GM19328 (cell line): ENCODE results near the gene CCDC70.
"Not testable (repeated sequence)": the region's sequence is repeated elsewhere in the genome, so short reads cannot be mapped to it uniquely, and the experiment has no call there.

Source experiments
- ATAC-seq: cut with Tn5 transposase; IDR thresholded peaks from one replicate; pipeline ENCODE4 v1.9.1; 2021; ENCODE audit warnings: mild to moderate bottlenecking, moderate library complexity; ENCODE audit not compliant: unreplicated experiment

Gene CCDC70

DNA sequence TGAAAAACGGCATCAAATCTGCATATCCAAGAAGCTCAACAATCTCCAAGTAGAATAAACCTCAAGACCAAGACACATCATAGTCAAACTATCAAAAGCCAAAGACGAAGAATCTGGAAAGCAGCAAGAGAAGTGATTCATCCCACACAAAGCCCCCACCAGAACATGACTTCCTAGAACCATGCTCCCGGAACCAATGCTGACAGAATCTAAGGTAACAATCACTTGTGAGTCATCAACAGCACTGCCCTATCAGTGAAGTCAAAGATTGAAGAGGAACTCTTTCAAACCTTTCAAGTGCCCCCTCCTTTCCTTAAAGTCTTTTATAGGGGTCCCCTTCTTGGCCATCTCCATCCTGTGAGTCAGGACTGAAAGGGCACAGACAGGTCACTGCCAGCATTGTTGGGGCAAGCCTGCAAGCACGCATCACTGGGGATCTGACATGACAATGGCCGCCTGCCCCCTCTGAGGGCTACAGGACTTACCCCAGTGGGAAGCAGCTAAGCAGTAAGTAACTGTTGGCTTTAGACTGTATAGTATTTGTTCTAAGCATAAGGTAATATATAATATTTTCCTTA, at the start of gene CCDC70:
TSS of gene CCDC70 (plus strand) at position 247 of the 578 bp plus-strand sequence. CDS start 3,443 bp downstream, outside the sequence.
- ATAC-seq = no peak

DNA sequence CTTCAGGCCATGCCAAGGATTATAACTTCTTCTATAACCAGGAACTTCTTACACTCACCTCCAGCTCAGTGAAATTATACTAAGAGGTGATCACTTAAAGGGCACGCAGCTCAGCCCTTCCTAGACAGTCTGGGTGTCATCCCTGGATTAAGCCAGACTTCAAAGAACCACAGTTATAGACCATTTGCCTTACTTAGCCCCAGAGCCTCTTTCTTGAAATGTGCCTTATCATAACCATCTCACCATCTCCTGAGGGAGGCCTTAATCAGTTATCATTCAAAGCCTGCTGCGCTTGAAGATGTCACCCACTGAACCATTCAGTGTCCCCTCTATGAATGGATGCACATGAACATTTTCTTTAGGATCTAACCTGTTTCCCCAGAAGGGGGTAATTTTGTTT, 47.7 kb upstream of the CCDC70 start:
- no peak for ATAC-seq

- peak; percentile 75 for ATAC-seq
Measured at GRCh38 chr13:51814825-51815650, 46.7 kb upstream of the CCDC70 start.

DNA sequence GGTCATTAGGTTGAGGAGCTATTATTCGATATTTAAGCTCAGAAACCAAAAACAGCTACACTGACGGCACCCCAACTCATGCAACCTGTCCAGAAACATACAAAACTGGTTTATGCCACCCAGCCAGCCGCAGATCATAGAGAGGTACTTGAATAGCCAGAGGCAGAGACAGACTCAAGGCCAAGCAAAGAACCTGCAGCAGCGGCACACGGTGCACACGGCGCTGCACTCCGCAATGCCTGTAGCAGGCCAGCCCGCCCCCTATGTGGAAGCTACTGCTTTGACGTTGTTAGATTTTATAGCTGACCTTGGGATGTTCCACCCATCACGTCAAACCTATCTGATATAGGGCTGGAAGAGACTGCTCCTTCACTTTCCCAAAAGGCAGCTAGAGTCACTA, 45.9 kb upstream of the CCDC70 start:
- ATAC-seq = no peak

GRCh38 chr13:51816604-51817249, 45.0 kb upstream of the CCDC70 start:
- ATAC-seq = no peak

DNA sequence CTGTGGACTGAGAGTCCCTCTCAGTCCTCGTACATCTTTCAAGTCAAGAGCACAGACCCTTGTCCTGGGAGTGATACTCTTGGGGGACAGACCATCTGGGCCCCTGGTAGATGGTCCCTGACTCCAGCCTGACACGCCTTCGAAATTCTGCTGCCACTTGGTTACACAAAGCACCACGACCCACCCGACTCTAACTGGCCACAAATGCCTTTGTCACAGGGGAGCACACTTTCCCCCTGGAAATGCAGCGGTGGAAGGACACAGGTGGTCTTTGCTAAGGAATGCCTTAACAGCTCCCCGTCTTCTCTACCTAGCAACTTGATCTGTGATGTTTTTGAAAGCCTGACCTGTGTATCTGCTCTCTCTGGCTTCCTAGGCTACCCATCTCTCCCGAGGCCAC, 44.1 kb upstream of the CCDC70 start:
- no peak for ATAC-seq

GRCh38 chr13:51818276-51818675, 43.5 kb upstream of the CCDC70 start:
- no peak for ATAC-seq

GRCh38 chr13:51818781-51819511, 42.8 kb upstream of the CCDC70 start:
- peak; percentile 38 for ATAC-seq

GRCh38 chr13:51819544-51819943, 42.2 kb upstream of the CCDC70 start:
- no peak for ATAC-seq

DNA sequence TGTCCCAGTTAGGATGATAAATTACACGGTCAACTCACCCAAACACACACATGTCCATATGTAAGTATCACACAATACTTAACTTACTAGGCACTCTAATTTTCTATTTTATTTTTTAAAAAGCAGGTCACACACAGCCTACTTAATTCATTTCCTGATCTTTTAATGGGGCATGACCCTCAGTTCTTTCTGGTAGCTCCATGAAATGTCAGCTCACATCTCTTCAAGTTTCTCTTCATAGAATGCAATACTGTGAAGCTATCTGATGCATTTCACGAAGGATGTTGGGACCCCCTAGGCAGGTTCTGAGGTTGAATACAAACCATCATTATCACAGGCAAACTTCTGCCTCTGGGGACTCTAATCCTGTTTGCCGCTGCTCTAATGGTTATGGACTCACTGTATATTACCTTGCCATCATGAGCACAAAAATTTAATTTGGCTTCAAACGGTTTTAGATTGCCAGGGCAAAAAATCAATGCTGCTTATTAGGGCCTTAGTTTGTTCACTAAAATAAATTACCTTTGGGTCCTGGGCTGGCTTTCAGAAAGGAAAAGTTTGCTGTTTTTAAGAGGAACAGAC, 41.7 kb upstream of the CCDC70 start:
- no peak for ATAC-seq

GRCh38 chr13:51821606-51822005, 40.2 kb upstream of the CCDC70 start:
- ATAC-seq = no peak

DNA sequence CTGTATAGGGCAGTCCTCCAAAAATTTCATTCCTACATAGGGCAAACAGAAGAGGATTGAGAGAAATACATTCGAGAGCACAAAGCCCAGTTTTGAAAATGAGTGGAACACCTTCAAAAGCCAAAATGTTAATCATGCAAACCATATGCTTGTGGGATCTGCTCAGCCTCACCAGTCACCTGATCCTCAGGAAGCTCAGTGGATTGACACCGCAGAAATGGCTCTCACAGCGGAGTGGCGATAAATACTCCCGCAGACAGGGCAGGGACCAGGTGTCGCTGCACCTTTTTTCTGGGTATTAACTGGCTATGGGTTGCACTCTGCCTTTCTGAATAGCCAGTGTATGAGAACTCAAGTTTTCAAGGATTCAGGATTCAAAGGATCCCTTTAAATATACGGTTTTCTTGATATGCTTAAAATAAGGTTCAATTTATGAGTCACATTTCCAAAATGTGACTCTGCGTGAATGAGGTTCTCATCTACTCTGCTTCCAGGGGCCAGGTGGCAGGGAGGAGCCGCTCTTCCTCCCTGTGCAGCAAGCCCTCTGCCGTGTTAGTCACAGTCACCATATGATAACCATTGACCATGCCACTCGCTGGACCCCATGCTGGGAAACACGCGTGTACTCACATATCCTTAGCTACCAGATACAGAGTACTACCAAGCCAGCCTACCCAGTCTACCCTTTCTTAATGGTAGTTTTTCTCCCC, 39.5 kb upstream of the CCDC70 start:
- ATAC-seq = no peak

GRCh38 chr13:51823359-51823758, 38.4 kb upstream of the CCDC70 start:
- no peak for ATAC-seq

DNA sequence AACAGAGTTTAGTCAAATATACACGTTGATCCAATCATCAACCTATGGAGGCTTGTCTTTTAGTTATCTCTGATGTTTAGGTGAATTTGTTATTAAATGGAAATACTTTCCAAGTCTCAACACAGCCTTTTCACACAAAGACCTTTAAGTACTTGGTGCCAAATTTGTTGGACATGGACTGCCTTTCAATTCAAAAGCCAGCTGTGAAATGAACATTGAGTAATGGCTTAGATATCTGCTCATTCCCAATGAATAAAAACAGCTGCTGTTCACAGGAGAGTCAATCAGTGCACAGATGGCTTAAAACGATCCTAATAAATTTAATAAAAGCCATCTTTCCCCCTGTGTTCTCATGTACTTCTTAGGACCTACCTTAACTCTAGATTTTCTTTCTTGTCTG, 37.9 kb upstream of the CCDC70 start:
- ATAC-seq = no peak

GRCh38 chr13:51824712-51825111, 37.1 kb upstream of the CCDC70 start:
- ATAC-seq = not testable (repeated sequence)

DNA sequence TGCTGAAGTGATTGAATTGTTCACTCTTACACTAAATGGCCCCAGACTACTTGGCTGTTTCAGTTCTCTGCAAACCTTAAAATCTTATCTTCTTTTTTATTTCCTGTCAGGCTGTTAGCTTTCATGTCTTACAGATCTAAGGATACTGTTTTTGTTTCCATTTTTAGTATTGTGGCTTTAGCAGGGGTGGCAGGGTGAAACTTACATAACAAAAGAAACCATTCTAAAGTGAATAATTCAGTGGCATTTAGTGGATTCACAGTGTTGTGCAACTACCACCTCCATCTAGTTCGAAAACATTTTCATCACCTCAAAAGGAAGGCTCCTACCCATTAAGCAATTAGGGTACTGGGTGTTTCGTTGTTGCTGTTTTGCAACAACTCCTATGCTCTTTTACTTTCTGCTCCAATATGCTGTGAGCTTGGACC, 36.6 kb upstream of the CCDC70 start:
- ATAC-seq = no peak

DNA sequence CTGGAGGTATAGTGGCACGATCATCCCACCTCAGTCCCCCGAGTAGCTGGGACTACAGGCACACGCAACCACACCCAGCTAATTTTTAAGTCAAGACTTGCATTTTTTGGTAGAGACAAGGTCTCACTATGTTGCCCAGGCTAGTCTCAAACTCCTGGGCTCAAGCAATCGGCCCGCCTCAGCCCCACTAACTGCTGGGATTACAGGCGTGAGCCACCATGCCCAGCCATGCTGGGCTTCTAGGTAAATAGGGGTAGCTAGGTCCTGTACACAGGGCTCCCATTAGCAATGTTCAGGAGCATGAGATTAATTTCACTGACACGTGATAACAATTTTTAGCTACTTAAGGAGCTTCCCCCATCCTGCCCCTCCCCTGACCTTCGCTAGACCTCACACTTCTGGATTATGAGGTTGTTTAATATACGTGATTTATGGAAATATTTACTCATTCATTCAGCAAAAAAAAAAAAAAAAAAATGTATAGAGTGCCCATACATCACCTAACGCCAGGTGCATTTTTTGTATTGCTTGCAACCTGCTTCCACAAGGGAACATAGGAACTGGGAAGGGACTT, 36.0 kb upstream of the CCDC70 start:
- no peak for ATAC-seq

GRCh38 chr13:51826606-51827005, 35.2 kb upstream of the CCDC70 start:
- no peak for ATAC-seq

DNA sequence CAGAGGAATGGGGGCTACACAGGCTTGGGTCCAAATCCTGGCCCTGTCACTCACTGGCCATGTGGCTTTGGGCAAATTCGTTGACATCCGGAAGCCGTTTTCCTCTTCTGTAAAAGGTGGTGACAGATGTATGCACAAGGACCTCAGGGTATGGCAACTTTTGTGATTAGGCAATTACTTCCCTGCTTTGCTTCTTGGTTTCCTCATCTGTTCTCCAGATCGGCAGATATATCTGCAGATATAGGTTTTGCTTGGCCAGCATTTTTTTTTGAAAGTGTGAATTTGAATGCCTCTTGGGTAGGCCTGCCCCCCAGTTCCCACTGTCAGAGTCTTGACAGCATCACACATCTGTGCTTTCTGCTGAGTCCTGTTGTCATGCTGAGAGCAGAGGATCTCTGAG, 34.5 kb upstream of the CCDC70 start:
- ATAC-seq = no peak
